Tibial artery (tissue), 4 donors: ENCODE measurements around the gene CIPC.

Experiments
- DNase-seq, 2 donors: peaks; one replicate each; pipeline ENCODE4 v3.0.0-alpha.2; 2019
- H3K27ac ChIP-seq, 2 donors: fragments of 200-600 bp; sonication (generic) in 1 of 2; 1 replicate in 1 of 2; 2 replicates in 1 of 2; pipeline ENCODE4 v1.5.1; 2018 to 2019; ENCODE audit warnings: mild to moderate bottlenecking in 1 of 2
- H3K27me3 ChIP-seq, 2 donors: fragments of 200-600 bp; sonication (generic) in 1 of 2; one replicate each; pipeline versions ENCODE4 v1.5.1 to v1.6.0; 2016 to 2019
- H3K36me3 ChIP-seq, 3 donors: fragments of 200-600 bp; sonication (generic) in 2 of 3; one replicate each; pipeline ENCODE4 v1.5.1; 2016 to 2019; ENCODE audit warnings: mild to moderate bottlenecking in 2 of 3
- H3K4me1 ChIP-seq, 4 donors: fragments of 200-600 bp; sonication (generic) in 2 of 4; 1 replicate in 3 of 4; 2 replicates in 1 of 4; pipeline ENCODE4 v1.5.1; 2016 to 2019
- H3K4me3 ChIP-seq, 2 donors: fragments of 200-600 bp; sonication (generic) in 1 of 2; 1 replicate in 1 of 2; 2 replicates in 1 of 2; pipeline ENCODE4 v1.5.1; 2018 to 2019; ENCODE audit warnings: mild to moderate bottlenecking in 2 of 2
- H3K9me3 ChIP-seq, 3 donors: fragments of 200-600 bp; sonication (generic) in 1 of 3; one replicate each; pipeline ENCODE4 v1.5.1; 2016 to 2019
- CTCF ChIP-seq, 2 experiments: fragments of 200-600 bp in 1 of 2; fragments of 450-650 bp in 1 of 2; IDR thresholded peaks; one replicate each; pipeline ENCODE4 v1.5.1; 2017 to 2019; ENCODE audit warnings: antibody characterized with exemption in 2 of 2, mild to moderate bottlenecking in 1 of 2, moderate library complexity in 1 of 2
- intact Hi-C: fragments of 100-400 bp; cut with DNase I; formaldehyde crosslinking; loops from one replicate; pipeline ENCODE4 v1.15.0; 2023; ENCODE audit warnings: low total_unique reads

Gene CIPC

GRCh38 chr14:77142005-77142800 is 44.1 kb downstream of the CIPC start:
- H3K27ac ChIP-seq, result no peak overlapping the region
- H3K36me3 ChIP-seq, result no peaks in the 10 kb centered on the region
- peaks cover 0 to 30% (median 28%) of the 10 kb centered on the region in 4 donors for H3K4me1 ChIP-seq
- intact Hi-C loops, result no loop called here
- no peak for DNase-seq
- H3K9me3 ChIP-seq, result no peaks in the 10 kb centered on the region
- peak overlapping the region in 1 of 2 donors; percentile 44 for H3K4me3 ChIP-seq
- no peak for TF ChIP-seq CTCF (IDR thresholded peaks at IDR 0.05)
- peaks cover 0 to 97% of the 10 kb centered on the region in 2 donors for H3K27me3 ChIP-seq

GRCh38 chr14:77143071-77143470 is 45.0 kb downstream of the CIPC start:
- Histone ChIP-seq H3K4me1 (peaks cover 0 to 30% (median 28%) of the 10 kb centered on the region in 4 donors), H3K27me3 (peaks cover 0 to 91% of the 10 kb centered on the region in 2 donors), H3K9me3 (no peaks in the 10 kb centered on the region), H3K36me3 (no peaks in the 10 kb centered on the region), H3K27ac (no peak overlapping the region), H3K4me3 (no peak overlapping the region)
- no peak for TF ChIP-seq CTCF (IDR thresholded peaks at IDR 0.05)
- DNase-seq, result peak in 1 of 2 donors; percentile 10
- intact Hi-C loops, result no loop called here

- intact Hi-C loops, result no loop called here
- no peak for TF ChIP-seq CTCF (IDR thresholded peaks at IDR 0.05)
- H3K36me3 ChIP-seq, result no peaks in the 10 kb centered on the region
- H3K9me3 ChIP-seq, result no peaks in the 10 kb centered on the region
- H3K27ac ChIP-seq, result no peak overlapping the region
- H3K27me3 ChIP-seq, result peaks cover 0 to 76% of the 10 kb centered on the region in 2 donors
- H3K4me3 ChIP-seq, result no peak overlapping the region
- H3K4me1 ChIP-seq, result peaks cover 0 to 24% (median 24%) of the 10 kb centered on the region in 4 donors
- DNase-seq, result no peak
These were observed 46.5 kb downstream of the CIPC start for GRCh38 chr14:77144412-77145115.

GRCh38 chr14:77145975-77146740 is 48.1 kb downstream of the CIPC start:
- no peak overlapping the region for H3K27ac ChIP-seq

More at GRCh38 chr14:77145975-77146740, 48.1 kb downstream of the CIPC start:
- Histone ChIP-seq H3K27me3 (peaks cover 0 to 60% of the 10 kb centered on the region in 2 donors), H3K4me3 (no peak overlapping the region), H3K4me1 (peaks cover 0 to 8% (median 8%) of the 10 kb centered on the region in 4 donors), H3K9me3 (no peaks in the 10 kb centered on the region), H3K36me3 (no peaks in the 10 kb centered on the region)
- TF ChIP-seq CTCF (IDR thresholded peaks at IDR 0.05), result no peak
- intact Hi-C loops, result no loop called here
- no peak for DNase-seq
